ENCODE measurements around the gene EPHA2. TPM values are rescaled to one million over a fixed set of nuclear protein-coding genes. Genes with fewer than 3 reads are reported as not detected.

Gene EPHA2
- polyA plus RNA-seq, 6 donors from 2014 or later, result not detected

- H3K9me3 Mint-ChIP-seq, result no peaks in the 10 kb centered on the region
- H3K4me1 Mint-ChIP-seq, result peaks cover 15 to 41% (median 38%) of the 10 kb centered on the region in 3 donors
- H3K27ac Mint-ChIP-seq, result peak overlapping the region in 2 of 6 donors; percentile 16 to 65
- no peaks in the 10 kb centered on the region for H3K36me3 Mint-ChIP-seq
- DNase-seq (no peak), ATAC-seq (ENCODE audit: low read depth in 2 of 2) (peak in 1 of 2 donors; percentile 22)
- H3K4me3 Mint-ChIP-seq, result no peak overlapping the region
- peaks cover 6 to 41% (median 9%) of the 10 kb centered on the region in 3 donors for H3K27me3 Mint-ChIP-seq
Observed at GRCh38 chr1:16158025-16158424, 2.2 kb upstream of the EPHA2 start.

GRCh38 chr1:16156848-16157495, 1.1 kb upstream of the EPHA2 start:
- H3K36me3 Mint-ChIP-seq, result no peaks in the 10 kb centered on the region
- peak overlapping the region in 4 of 8 donors; percentile 64 to 81 (median 78) for H3K4me3 Mint-ChIP-seq
- no peak for ATAC-seq (ENCODE audit: low read depth in 2 of 2)
- H3K27me3 Mint-ChIP-seq, result peaks cover 10 to 51% (median 15%) of the 10 kb centered on the region in 3 donors
- DNase-seq, result no peak
- H3K27ac Mint-ChIP-seq, result peak overlapping the region in 2 of 6 donors; percentile 25 to 38
- no peaks in the 10 kb centered on the region for H3K9me3 Mint-ChIP-seq
- peaks cover 13 to 39% (median 34%) of the 10 kb centered on the region in 3 donors for H3K4me1 Mint-ChIP-seq

GRCh38 chr1:16153999-16154673, 1.7 kb downstream of the EPHA2 start:
- Mint-ChIP-seq H3K9me3 (no peaks in the 10 kb centered on the region), H3K36me3 (no peaks in the 10 kb centered on the region), H3K27ac (no peak overlapping the region), H3K4me1 (peaks cover 11 to 39% (median 26%) of the 10 kb centered on the region in 3 donors), H3K27me3 (peaks cover 14 to 74% (median 43%) of the 10 kb centered on the region in 3 donors), H3K4me3 (peak overlapping the region; percentile 29 to 84 (median 76))
- no peak for DNase-seq
- ATAC-seq (ENCODE audit: low read depth in 2 of 2), result peak in 1 of 2 donors; percentile 2

- Mint-ChIP-seq H3K27ac (no peak overlapping the region), H3K36me3 (no peaks in the 10 kb centered on the region), H3K4me1 (peaks cover 11 to 39% (median 26%) of the 10 kb centered on the region in 3 donors), H3K9me3 (no peaks in the 10 kb centered on the region), H3K4me3 (peak overlapping the region in 7 of 8 donors; percentile 20 to 82 (median 47)), H3K27me3 (peaks cover 22 to 82% (median 51%) of the 10 kb centered on the region in 3 donors)
- ATAC-seq (ENCODE audit: low read depth in 2 of 2) (peak; percentile 24 to 32), DNase-seq (no peak)
Observed at GRCh38 chr1:16153096-16153998, 2.5 kb downstream of the EPHA2 start.

GRCh38 chr1:16152481-16153087, 3.3 kb downstream of the EPHA2 start:
- Mint-ChIP-seq H3K27me3 (peaks cover 24 to 90% (median 58%) of the 10 kb centered on the region in 3 donors), H3K4me1 (peaks cover 8 to 35% (median 24%) of the 10 kb centered on the region in 3 donors), H3K9me3 (no peaks in the 10 kb centered on the region), H3K36me3 (no peaks in the 10 kb centered on the region), H3K4me3 (no peak overlapping the region), H3K27ac (no peak overlapping the region)
- no peak for DNase-seq
- ATAC-seq (ENCODE audit: low read depth in 2 of 2), result no peak

- H3K36me3 Mint-ChIP-seq, result no peaks in the 10 kb centered on the region
- DNase-seq, result no peak
- peaks cover 28 to 88% (median 58%) of the 10 kb centered on the region in 3 donors for H3K27me3 Mint-ChIP-seq
- H3K4me3 Mint-ChIP-seq, result peak overlapping the region in 2 of 8 donors; percentile 49 to 57
- H3K9me3 Mint-ChIP-seq, result no peaks in the 10 kb centered on the region
- peak overlapping the region in 1 of 6 donors; percentile 32 for H3K27ac Mint-ChIP-seq
- ATAC-seq (ENCODE audit: low read depth in 2 of 2), result no peak
- peaks cover 7 to 32% (median 21%) of the 10 kb centered on the region in 3 donors for H3K4me1 Mint-ChIP-seq
Observed at GRCh38 chr1:16151995-16152384, 3.9 kb downstream of the EPHA2 start.

- Mint-ChIP-seq H3K27me3 (peaks cover 28 to 92% (median 58%) of the 10 kb centered on the region in 3 donors), H3K9me3 (no peaks in the 10 kb centered on the region), H3K4me3 (no peak overlapping the region), H3K36me3 (no peaks in the 10 kb centered on the region), H3K27ac (no peak overlapping the region), H3K4me1 (peaks cover 7 to 32% (median 20%) of the 10 kb centered on the region in 3 donors)
- DNase-seq (no peak), ATAC-seq (ENCODE audit: low read depth in 2 of 2) (no peak)
Observed at GRCh38 chr1:16151196-16151994, 4.5 kb downstream of the EPHA2 start.

- H3K4me3 Mint-ChIP-seq, result no peak overlapping the region
- ATAC-seq (ENCODE audit: low read depth in 2 of 2), result no peak
- H3K36me3 Mint-ChIP-seq, result no peaks in the 10 kb centered on the region
- no peak for DNase-seq
- H3K27ac Mint-ChIP-seq, result no peak overlapping the region
- peaks cover 3 to 24% (median 18%) of the 10 kb centered on the region in 3 donors for H3K4me1 Mint-ChIP-seq
- peaks cover 24 to 93% (median 58%) of the 10 kb centered on the region in 3 donors for H3K27me3 Mint-ChIP-seq
- no peaks in the 10 kb centered on the region for H3K9me3 Mint-ChIP-seq
Observed at GRCh38 chr1:16150508-16150907, 5.4 kb downstream of the EPHA2 start.

- peak overlapping the region in 1 of 6 donors; percentile 76 for H3K27ac Mint-ChIP-seq
- H3K36me3 Mint-ChIP-seq, result no peaks in the 10 kb centered on the region
- peaks cover 3 to 19% (median 18%) of the 10 kb centered on the region in 3 donors for H3K4me1 Mint-ChIP-seq
- no peak for ATAC-seq (ENCODE audit: low read depth in 2 of 2)
- no peak for DNase-seq
- H3K4me3 Mint-ChIP-seq, result no peak overlapping the region
- H3K27me3 Mint-ChIP-seq, result peaks cover 24 to 89% (median 58%) of the 10 kb centered on the region in 3 donors
- H3K9me3 Mint-ChIP-seq, result no peaks in the 10 kb centered on the region
Observed at GRCh38 chr1:16149702-16150488, 6.0 kb downstream of the EPHA2 start.

GRCh38 chr1:16149146-16149545, 6.7 kb downstream of the EPHA2 start:
- ATAC-seq (ENCODE audit: low read depth in 2 of 2) (no peak), DNase-seq (no peak)
- Mint-ChIP-seq H3K4me3 (no peak overlapping the region), H3K4me1 (peaks cover 3 to 12% (median 12%) of the 10 kb centered on the region in 3 donors), H3K27me3 (peaks cover 24 to 89% (median 58%) of the 10 kb centered on the region in 3 donors), H3K36me3 (no peaks in the 10 kb centered on the region), H3K27ac (no peak overlapping the region), H3K9me3 (no peaks in the 10 kb centered on the region)

- Mint-ChIP-seq H3K9me3 (no peaks in the 10 kb centered on the region), H3K4me3 (peak overlapping the region in 1 of 8 donors; percentile 16), H3K27me3 (peaks cover 24 to 83% (median 54%) of the 10 kb centered on the region in 3 donors), H3K27ac (no peak overlapping the region), H3K4me1 (peaks cover 3 to 6% (median 6%) of the 10 kb centered on the region in 3 donors), H3K36me3 (no peaks in the 10 kb centered on the region)
- DNase-seq, result no peak
- no peak for ATAC-seq (ENCODE audit: low read depth in 2 of 2)
Observed at GRCh38 chr1:16148329-16149092, 7.4 kb downstream of the EPHA2 start.

Measured in naive B cell (primary cell).